HepG2 (cell line): ENCODE data around the gene DCLK1. TPM values are rescaled to one million over a fixed set of nuclear protein-coding genes. Genes with fewer than 3 reads are reported as not detected.

ENCODE experiments used
- ATAC-seq: fragments of 200-7000 bp; cut with Tn5 transposase; 3 replicates; pipeline ENCODE4 v1.9.1; 2020; ENCODE audit warnings: mild to moderate bottlenecking, moderate library complexity
- BruUV-seq: library from RNA; stranded (reverse); fragments of 400-500 nt; replicated peaks from 2 replicates; lab custom pipeline; 2021; lab: Mats Ljungman, UMichigan
- CTCF ChIA-PET: fragments of 300-600 bp; formaldehyde crosslinking; extraction: SDS; loops from one replicate; lab custom pipeline; 2021; ENCODE audit warnings: low total read pairs, inconsistent platforms, low intra/inter-chr PET ratio; lab: Yijun Ruan, JAX
- POLR2A ChIA-PET: fragments of 350-600 bp; sonication (Branson Sonifier 250); formaldehyde crosslinking; loops from one replicate; lab custom pipeline; 2020; ENCODE audit warnings: antibody characterized with exemption, inconsistent platforms; lab: Yijun Ruan, JAX
- DNase-seq: peaks from one replicate; pipeline ENCODE4 v3.0.0-alpha.2; 2015; ENCODE audit warnings: low spot score
- FAIRE-seq: peaks from 3 replicates; lab custom pipeline; 2011; peaks lifted over from hg19 to GRCh38; lab: Jason Lieb, UNC
- H2AFZ ChIP-seq: one replicate; pipeline ENCODE4 v1.6.1; 2011; ENCODE audit warnings: low read length, inconsistent platforms
- H3K27ac ChIP-seq: fragments of 300-600 bp; 3 replicates; pipeline ENCODE4 v1.8.0; 2011; ENCODE audit warnings: mixed run types, mild to moderate bottlenecking, mixed read lengths, low read length, inconsistent platforms; ENCODE audit not compliant: insufficient read depth; ENCODE audit errors: extremely low read length
- H3K27me3 ChIP-seq, 2 experiments: fragments of 200-600 bp in 1 of 2; 2 replicates in 1 of 2; 3 replicates in 1 of 2; pipeline versions ENCODE4 v1.6.0 to v1.8.0; 2011; ENCODE audit warnings: low read length in 2 of 2, mild to moderate bottlenecking in 2 of 2, moderate library complexity in 2 of 2, inconsistent platforms in 1 of 2; ENCODE audit not compliant: insufficient read depth in 2 of 2, control insufficient read depth in 1 of 2
- H3K36me3 ChIP-seq, 2 experiments: fragments of 200-600 bp in 1 of 2; replicated peaks in 1 of 2; 2 replicates in 1 of 2; 3 replicates in 1 of 2; pipeline versions ENCODE4 v1.5.1 to v1.8.0; 2011; ENCODE audit warnings: low read length in 2 of 2, inconsistent platforms in 1 of 2; ENCODE audit not compliant: insufficient read depth in 2 of 2, control insufficient read depth in 1 of 2
- H3K4me1 ChIP-seq: 2 replicates; pipeline ENCODE4 v1.5.1; 2012; ENCODE audit warnings: low read length, inconsistent platforms; ENCODE audit not compliant: insufficient read depth
- H3K4me2 ChIP-seq: 2 replicates; pipeline ENCODE4 v1.6.0; 2011; ENCODE audit warnings: low read depth, low read length, inconsistent platforms
- H3K4me3 ChIP-seq, 3 experiments: fragments of 200-600 bp in 1 of 3; sonication (generic), shearing (Covaris generic) in 1 of 3; replicated peaks in 1 of 3; 2 replicates each; pipeline ENCODE4 v1.5.1; 2011 to 2016; ENCODE audit warnings: low read length in 3 of 3, inconsistent platforms in 2 of 3, low read depth in 2 of 3, mild to moderate bottlenecking in 2 of 3, control low read depth in 1 of 3, mixed read lengths in 1 of 3; ENCODE audit not compliant: insufficient read depth in 1 of 3
- H3K79me2 ChIP-seq: one replicate; pipeline ENCODE4 v1.6.1; 2011; ENCODE audit warnings: low read length, inconsistent platforms; ENCODE audit not compliant: insufficient read depth
- H3K9ac ChIP-seq: 2 replicates; pipeline ENCODE4 v1.6.0; 2011; ENCODE audit warnings: mild to moderate bottlenecking, low read depth, low read length, inconsistent platforms; ENCODE audit not compliant: insufficient read depth
- H3K9me3 ChIP-seq: 2 replicates; pipeline ENCODE4 v1.5.1; 2012; ENCODE audit warnings: mild to moderate bottlenecking, low read length
- H4K20me1 ChIP-seq: 2 replicates; pipeline ENCODE4 v1.6.0; 2011; ENCODE audit warnings: inconsistent platforms, mild to moderate bottlenecking, low read length, moderate library complexity; ENCODE audit not compliant: insufficient read depth
- ATF4 ChIP-seq, 2 experiments: fragments of 450-650 bp in 1 of 2; sonication (generic) in 1 of 2; formaldehyde crosslinking; IDR thresholded peaks; 2 replicates each; pipeline versions ENCODE4 v1.5.0 to v1.8.0; 2020 to 2022; ENCODE audit warnings: mild to moderate bottlenecking in 1 of 2, missing genetic modification reagents in 1 of 2
- CENPBD1 ChIP-seq: sonication (generic); formaldehyde crosslinking; IDR thresholded peaks from 2 replicates; pipeline ENCODE4 v1.8.0; 2022; ENCODE audit warnings: missing genetic modification reagents, low read depth, mild to moderate bottlenecking, borderline replicate concordance
- HOXD1 ChIP-seq: sonication (generic); formaldehyde crosslinking; IDR thresholded peaks from 2 replicates; pipeline ENCODE4 v1.5.0; 2020; ENCODE audit warnings: missing genetic modification reagents
- KLF11 ChIP-seq: IDR thresholded peaks from 2 replicates; pipeline ENCODE4 v1.6.1; 2016; ENCODE audit warnings: missing compliant biosample characterization
- KLF13 ChIP-seq: sonication (generic); formaldehyde crosslinking; IDR thresholded peaks from 2 replicates; pipeline ENCODE4 v1.4.0; 2020; ENCODE audit warnings: mild to moderate bottlenecking, missing genetic modification reagents
- NFIB ChIP-seq: sonication (generic); formaldehyde crosslinking; IDR thresholded peaks from 2 replicates; pipeline ENCODE4 v1.9.0; 2021; ENCODE audit warnings: missing genetic modification reagents, mild to moderate bottlenecking, borderline replicate concordance
- POGZ ChIP-seq: sonication (generic); formaldehyde crosslinking; IDR thresholded peaks from 2 replicates; pipeline ENCODE4 v1.4.0; 2020; ENCODE audit warnings: mild to moderate bottlenecking, missing genetic modification reagents
- RBFOX2 ChIP-seq: fragments of 200-400 bp; formaldehyde crosslinking; IDR thresholded peaks from 2 replicates; pipeline ENCODE4 v1.6.1; 2017; ENCODE audit warnings: low read depth, mild to moderate bottlenecking, low read length
- TCF7 ChIP-seq: sonication (generic); IDR thresholded peaks from 2 replicates; pipeline ENCODE4 v1.6.1; 2016; ENCODE audit warnings: antibody characterized with exemption, low read depth
- ZNF224 ChIP-seq: sonication (generic); formaldehyde crosslinking; IDR thresholded peaks from 2 replicates; pipeline ENCODE4 v1.5.0; 2020; ENCODE audit warnings: mild to moderate bottlenecking, missing genetic modification reagents
- ZNF362 ChIP-seq: sonication (generic); formaldehyde crosslinking; IDR thresholded peaks from 2 replicates; pipeline ENCODE4 v1.4.0; 2020; ENCODE audit warnings: missing genetic modification reagents, mild to moderate bottlenecking, borderline replicate concordance
- ZNF629 ChIP-seq: sonication (generic); formaldehyde crosslinking; conservative IDR thresholded peaks from 2 replicates; pipeline ENCODE4 v1.5.0; 2020; ENCODE audit warnings: missing genetic modification reagents
- WGBS: methylation state at CpG from one replicate; pipeline ENCODE4 v1.1.6; 2017; ENCODE audit warnings: low lambda C conversion rate; 5-methylcytosine and 5-hydroxymethylcytosine counted together
- in situ Hi-C: cut with HindIII; loops from 2 replicates; pipeline ENCODE4 v1.10.0; 2017; ENCODE audit warnings: low pct_unique_long_range_greater_than_20kb; ENCODE audit not compliant: extremely low pct_ligation_motif_present
- intact Hi-C: fragments of 100-400 bp; cut with micrococcal nuclease; formaldehyde crosslinking; loops from one replicate; pipeline ENCODE4 v1.10.0; 2022; ENCODE audit not compliant: unreplicated experiment
- polyA plus RNA-seq, 8 experiments: library from polyadenylated mRNA; depleted of rRNA in 3 of 8; stranded (reverse) in 7 of 8; unstranded in 1 of 8; fragments of >200 nt; fragmentation: Illumina TruSeq in 4 of 8; extraction: Trizol in 4 of 8; gene quantifications; 2 replicates each; pipeline versions ENCODE4 v1.2.1 to v1.2.3, GENCODE V29; 2011 to 2016; ENCODE audit warnings: low read depth in 4 of 8, missing spikeins in 1 of 8, mixed read lengths in 1 of 8; ENCODE audit not compliant: insufficient read depth in 1 of 8
- total RNA-seq, 5 experiments: library from RNA; depleted of rRNA; stranded (reverse); fragments of >200 nt; fragmentation: Illumina TruSeq; extraction: Trizol; gene quantifications; 2 replicates each; pipeline ENCODE4 v1.2.3, GENCODE V29; 2016; ENCODE audit warnings: low read depth in 1 of 5
- TF ChIP-seq, protein P1 (sequence below): sonication (generic); formaldehyde crosslinking; IDR thresholded peaks from 2 replicates; pipeline ENCODE4 v1.4.0; 2020; ENCODE audit warnings: missing genetic modification reagents, mild to moderate bottlenecking, borderline replicate concordance
- TF ChIP-seq, protein P2 (sequence below): IDR thresholded peaks from 2 replicates; pipeline ENCODE4 v1.6.1; 2016; ENCODE audit warnings: control low read depth
- TF ChIP-seq, protein P3 (sequence below): IDR thresholded peaks from 2 replicates; pipeline ENCODE4 v1.6.1; 2016; ENCODE audit warnings: missing compliant biosample characterization, missing genetic modification reagents, borderline replicate concordance

The DCLK1 gene
- total and polyA plus RNA-seq, 2 of the 13 experiments (the other 11 are each of a cell fraction or from before 2014, with no cell fraction given) = not detected

- Histone ChIP-seq H3K27ac (no peak overlapping the region), H3K27me3 (no peaks in the 10 kb centered on the region), H3K4me2 (no peak overlapping the region), H3K36me3 (no peaks in the 10 kb centered on the region), H3K79me2 (no peaks in the 10 kb centered on the region), H4K20me1 (no peaks in the 10 kb centered on the region), H3K9ac (no peak overlapping the region), H3K9me3 (peaks cover 6% of the 10 kb centered on the region; the same call in 1 of the 2 replicates), H3K4me1 (peaks cover 9% of the 10 kb centered on the region; the same call in 1 of the 2 replicates), H2AFZ (no peak overlapping the region), H3K4me3 (no peak overlapping the region)
- WGBS = 0% methylated on average over 5 of the region's 5 CpGs
- DNase-seq (no peak), FAIRE-seq (peak; percentile 44), ATAC-seq (no peak)
- ChIA-PET CTCF (no interaction called here), POLR2A (no interaction called here)
- no TSS peak for BruUV-seq
- in situ Hi-C loops = no loop called here
- no peak for TF ChIP-seq CENPBD1 (CRISPR knock-in tag)
- TF ChIP-seq, protein P1, sequence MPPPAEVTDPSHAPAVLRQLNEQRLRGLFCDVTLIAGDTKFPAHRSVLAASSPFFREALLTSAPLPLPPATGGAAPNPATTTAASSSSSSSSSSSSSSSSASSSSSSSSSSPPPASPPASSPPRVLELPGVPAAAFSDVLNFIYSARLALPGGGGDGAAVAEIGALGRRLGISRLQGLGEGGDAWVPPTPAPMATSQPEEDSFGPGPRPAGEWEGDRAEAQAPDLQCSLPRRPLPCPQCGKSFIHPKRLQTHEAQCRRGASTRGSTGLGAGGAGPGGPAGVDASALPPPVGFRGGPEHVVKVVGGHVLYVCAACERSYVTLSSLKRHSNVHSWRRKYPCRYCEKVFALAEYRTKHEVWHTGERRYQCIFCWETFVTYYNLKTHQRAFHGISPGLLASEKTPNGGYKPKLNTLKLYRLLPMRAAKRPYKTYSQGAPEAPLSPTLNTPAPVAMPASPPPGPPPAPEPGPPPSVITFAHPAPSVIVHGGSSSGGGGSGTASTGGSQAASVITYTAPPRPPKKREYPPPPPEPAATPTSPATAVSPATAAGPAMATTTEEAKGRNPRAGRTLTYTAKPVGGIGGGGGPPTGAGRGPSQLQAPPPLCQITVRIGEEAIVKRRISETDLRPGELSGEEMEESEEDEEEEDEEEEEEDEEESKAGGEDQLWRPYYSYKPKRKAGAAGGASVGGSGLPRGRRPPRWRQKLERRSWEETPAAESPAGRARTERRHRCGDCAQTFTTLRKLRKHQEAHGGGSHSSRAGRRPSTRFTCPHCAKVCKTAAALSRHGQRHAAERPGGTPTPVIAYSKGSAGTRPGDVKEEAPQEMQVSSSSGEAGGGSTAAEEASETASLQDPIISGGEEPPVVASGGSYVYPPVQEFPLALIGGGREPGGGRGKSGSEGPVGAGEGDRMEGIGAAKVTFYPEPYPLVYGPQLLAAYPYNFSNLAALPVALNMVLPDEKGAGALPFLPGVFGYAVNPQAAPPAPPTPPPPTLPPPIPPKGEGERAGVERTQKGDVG (CRISPR knock-in tag) = no peak
- no peak for TF ChIP-seq HOXD1 (CRISPR knock-in tag)
- TF ChIP-seq NFIB (CRISPR knock-in tag) = no peak
- no peak for TF ChIP-seq ATF4 (CRISPR knock-in tag; IDR thresholded peaks at IDR 0.05)
- TF ChIP-seq ZNF629 (CRISPR knock-in tag) = no peak
- TF ChIP-seq, protein P2, sequence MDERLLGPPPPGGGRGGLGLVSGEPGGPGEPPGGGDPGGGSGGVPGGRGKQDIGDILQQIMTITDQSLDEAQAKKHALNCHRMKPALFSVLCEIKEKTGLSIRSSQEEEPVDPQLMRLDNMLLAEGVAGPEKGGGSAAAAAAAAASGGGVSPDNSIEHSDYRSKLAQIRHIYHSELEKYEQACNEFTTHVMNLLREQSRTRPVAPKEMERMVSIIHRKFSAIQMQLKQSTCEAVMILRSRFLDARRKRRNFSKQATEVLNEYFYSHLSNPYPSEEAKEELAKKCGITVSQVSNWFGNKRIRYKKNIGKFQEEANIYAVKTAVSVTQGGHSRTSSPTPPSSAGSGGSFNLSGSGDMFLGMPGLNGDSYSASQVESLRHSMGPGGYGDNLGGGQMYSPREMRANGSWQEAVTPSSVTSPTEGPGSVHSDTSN (CRISPR knock-in tag) = no peak
- no peak for TF ChIP-seq KLF11
- no peak for TF ChIP-seq TCF7
- no peak for TF ChIP-seq RBFOX2
- TF ChIP-seq, protein P3, sequence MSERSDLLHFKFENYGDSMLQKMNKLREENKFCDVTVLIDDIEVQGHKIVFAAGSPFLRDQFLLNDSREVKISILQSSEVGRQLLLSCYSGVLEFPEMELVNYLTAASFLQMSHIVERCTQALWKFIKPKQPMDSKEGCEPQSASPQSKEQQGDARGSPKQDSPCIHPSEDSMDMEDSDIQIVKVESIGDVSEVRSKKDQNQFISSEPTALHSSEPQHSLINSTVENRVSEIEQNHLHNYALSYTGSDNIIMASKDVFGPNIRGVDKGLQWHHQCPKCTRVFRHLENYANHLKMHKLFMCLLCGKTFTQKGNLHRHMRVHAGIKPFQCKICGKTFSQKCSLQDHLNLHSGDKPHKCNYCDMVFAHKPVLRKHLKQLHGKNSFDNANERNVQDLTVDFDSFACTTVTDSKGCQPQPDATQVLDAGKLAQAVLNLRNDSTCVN (CRISPR knock-in tag) = no peak
- TF ChIP-seq POGZ (CRISPR knock-in tag) = no peak
- no peak for TF ChIP-seq ZNF224 (CRISPR knock-in tag)
- TF ChIP-seq ZNF362 = no peak
- no peak for TF ChIP-seq KLF13 (CRISPR knock-in tag)
- intact Hi-C loops = no loop called here
These were observed 169.5 kb downstream of the DCLK1 start for GRCh38 chr13:35961461-35962220.
